Activated naive CD8-positive, alpha-beta T cell treated with anti-CD3 and anti-CD28 coated beads for 36 hours (primary cell): ENCODE results near the gene VPS11. TPM values are rescaled to one million over a fixed set of nuclear protein-coding genes. Genes with fewer than 3 reads are reported as not detected.

Source experiments
- DNase-seq: peaks from one replicate; pipeline ENCODE4 v3.0.0; 2021
- H3K27ac Mint-ChIP-seq: one replicate; pipeline ENCODE4 v1.8.0; 2022; ENCODE audit warnings: mild to moderate bottlenecking, moderate library complexity, mixed read lengths
- H3K27me3 Mint-ChIP-seq: one replicate; pipeline ENCODE4 v1.8.0; 2022; ENCODE audit warnings: mild to moderate bottlenecking, mixed read lengths
- H3K36me3 Mint-ChIP-seq: one replicate; pipeline ENCODE4 v1.8.0; 2021; ENCODE audit warnings: mild to moderate bottlenecking, mixed read lengths
- H3K4me1 Mint-ChIP-seq: one replicate; pipeline ENCODE4 v1.8.0; 2021; ENCODE audit warnings: mixed read lengths
- H3K4me3 Mint-ChIP-seq: one replicate; pipeline ENCODE4 v1.8.0; 2022; ENCODE audit warnings: mild to moderate bottlenecking, moderate library complexity, mixed read lengths
- H3K9me3 Mint-ChIP-seq: one replicate; pipeline ENCODE4 v1.8.0; 2022; ENCODE audit warnings: mixed read lengths
- total RNA-seq, 2 experiments: library from RNA; stranded (reverse); gene quantifications; one replicate each; pipeline ENCODE4 v1.2.3, GENCODE V29; 2021

Gene VPS11
- total RNA-seq, 2 experiments from 2014 or later = 19.2 to 20.2 TPM

GRCh38 chr11:119130662-119131061 is 63.0 kb downstream of the VPS11 start:
- Mint-ChIP-seq H3K27me3 (no peaks in the 10 kb centered on the region), H3K4me3 (no peak overlapping the region), H3K9me3 (no peaks in the 10 kb centered on the region), H3K27ac (no peak overlapping the region), H3K4me1 (peaks cover 10% of the 10 kb centered on the region), H3K36me3 (peaks cover 30% of the 10 kb centered on the region)
- no peak for DNase-seq

Other genes with a start within 250 kb of the VPS11 start
- gene CXCR5, start 183.9 kb upstream of the VPS11 start, total RNA-seq = 1 to 10 TPM; 1.5 to 1.6 TPM
- 10 to 100 TPM; 34.9 to 38.8 TPM for gene BCL9L, start 141.9 kb upstream of the VPS11 start, total RNA-seq
- under 1 TPM; 0.48 to 0.49 TPM for gene UPK2, start 111.5 kb upstream of the VPS11 start, total RNA-seq
- gene FOXR1, start 96.1 kb upstream of the VPS11 start, total RNA-seq = not detected
- 10 to 100 TPM; 24.8 to 28.3 TPM for gene CENATAC, start 69.7 kb upstream of the VPS11 start, total RNA-seq
- gene RPS25, start 49.5 kb upstream of the VPS11 start, total RNA-seq = 1,000 to 10,000 TPM; 1,524 to 1,591 TPM
- 100 to 1,000 TPM; 114 to 127 TPM for gene TRAPPC4, start 49.1 kb upstream of the VPS11 start, total RNA-seq
- gene SLC37A4, start 36.9 kb upstream of the VPS11 start, total RNA-seq = 10 to 100 TPM; 28.2 to 30.1 TPM
- 100 to 1,000 TPM; 121 to 125 TPM for gene HYOU1, start 10.6 kb upstream of the VPS11 start, total RNA-seq
- gene HMBS, start 17.1 kb downstream of the VPS11 start, total RNA-seq = 10 to 100 TPM; 42.1 to 43.0 TPM
- gene DPAGT1, start 34.0 kb downstream of the VPS11 start, total RNA-seq = 10 to 100 TPM; 58.3 to 63.6 TPM
- 10 to 100 TPM; 19.3 to 20.0 TPM for gene C2CD2L, start 39.5 kb downstream of the VPS11 start, total RNA-seq
- 10 to 100 TPM; 20.3 to 21.5 TPM for gene HINFP, start 53.8 kb downstream of the VPS11 start, total RNA-seq
- under 1 TPM; 0.12 to 0.22 TPM for gene ABCG4, start 81.2 kb downstream of the VPS11 start, total RNA-seq
- 10 to 100 TPM; 19.3 to 20.7 TPM for gene NLRX1, start 100.9 kb downstream of the VPS11 start, total RNA-seq
- not detected for gene NHERF4, start 117.7 kb downstream of the VPS11 start, total RNA-seq
- gene CBL, start 138.5 kb downstream of the VPS11 start, total RNA-seq = 10 to 100 TPM; 21.4 TPM
- 1 to 10 TPM; 8.9 to 9.9 TPM for gene MCAM, start 249.3 kb downstream of the VPS11 start, total RNA-seq